Epidermal melanocyte (primary cell): ENCODE data around the gene CRIP3.

ENCODE experiments used
- DNase-seq: peaks from one replicate; pipeline ENCODE4 v3.0.0; 2011; ENCODE audit warnings: low spot score; ENCODE audit not compliant: insufficient read length

The CRIP3 gene

GRCh38 chr6:43290905-43291355 lies 17.7 kb downstream of the CRIP3 start:
- DNase-seq = no peak

GRCh38 chr6:43290339-43290904 lies 18.2 kb downstream of the CRIP3 start:
- DNase-seq = no peak

- DNase-seq = no peak
Measured at GRCh38 chr6:43287717-43288679, 20.6 kb downstream of the CRIP3 start.

GRCh38 chr6:43286980-43287716 lies 21.5 kb downstream of the CRIP3 start:
- no peak for DNase-seq

- no peak for DNase-seq
Measured at GRCh38 chr6:43286456-43286979, 22.1 kb downstream of the CRIP3 start.

GRCh38 chr6:43285832-43286231 lies 22.8 kb downstream of the CRIP3 start:
- no peak for DNase-seq

GRCh38 chr6:43284991-43285781 lies 23.4 kb downstream of the CRIP3 start:
- DNase-seq = no peak

- DNase-seq = no peak
Measured at GRCh38 chr6:43283905-43284304, 24.7 kb downstream of the CRIP3 start.

GRCh38 chr6:43283514-43283901 lies 25.1 kb downstream of the CRIP3 start:
- DNase-seq = no peak

- DNase-seq = no peak
Measured at GRCh38 chr6:43282636-43283513, 25.8 kb downstream of the CRIP3 start.

GRCh38 chr6:43282060-43282459 lies 26.6 kb downstream of the CRIP3 start:
- no peak for DNase-seq

GRCh38 chr6:43280234-43280633 lies 28.4 kb downstream of the CRIP3 start:
- DNase-seq = no peak

- no peak for DNase-seq
Measured at GRCh38 chr6:43278524-43279078, 30.0 kb downstream of the CRIP3 start.

GRCh38 chr6:43277643-43278523 lies 30.7 kb downstream of the CRIP3 start:
- DNase-seq = no peak

- no peak for DNase-seq
Measured at GRCh38 chr6:43277306-43277642, 31.4 kb downstream of the CRIP3 start.

- DNase-seq = no peak
Measured at GRCh38 chr6:43276577-43277305, 31.9 kb downstream of the CRIP3 start.

- DNase-seq = no peak
Measured at GRCh38 chr6:43275801-43276576, 32.6 kb downstream of the CRIP3 start.
